ENCODE measurements around the gene ELP4.
"Not testable (repeated sequence)": the region's sequence is repeated elsewhere in the genome, so short reads cannot be mapped to it uniquely, and the experiment has no call there.

Gene ELP4

DNA sequence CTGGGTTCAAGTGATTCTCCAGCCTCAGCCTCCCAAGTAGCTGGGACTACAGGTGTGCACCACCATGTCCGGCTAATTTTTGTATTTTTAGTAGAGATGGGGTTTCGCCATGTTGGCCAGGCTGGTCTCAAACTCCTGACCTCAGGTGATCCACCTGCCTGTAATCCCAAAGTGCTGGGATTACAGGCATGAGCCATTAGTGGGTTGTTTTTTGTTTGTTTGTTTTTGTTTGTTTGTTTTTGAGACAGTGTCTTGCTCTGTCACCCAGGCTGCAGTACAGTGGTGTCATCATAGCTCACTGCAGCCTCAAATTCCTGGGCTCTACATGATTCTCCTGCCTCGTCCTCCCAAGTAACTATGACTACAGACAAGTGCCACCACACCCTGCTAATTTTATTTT lies 163.5 kb downstream of the ELP4 start:
- H3K4me1 ChIP-seq (ENCODE audit: control insufficient read depth, insufficient read depth, low read length); POLR2A ChIA-PET; H3K4me3 ChIP-seq (ENCODE audit: low read depth, low read length); H3K27ac ChIP-seq (ENCODE audit: extremely low read depth, low read depth, low read length); H3K9me3 ChIP-seq (ENCODE audit: control insufficient read depth, insufficient read depth, low read depth, low read length); H3K36me3 ChIP-seq (ENCODE audit: control insufficient read depth in 2 of 2, insufficient read depth in 1 of 2, low read length in 2 of 2): not testable (repeated sequence)
- CTCF ChIA-PET: interaction anchor here (0.7 kb wide), 1 partner anchor 9 kb away, joined by 3 read pairs; no protein-coding TSS in a partner anchor

DNA sequence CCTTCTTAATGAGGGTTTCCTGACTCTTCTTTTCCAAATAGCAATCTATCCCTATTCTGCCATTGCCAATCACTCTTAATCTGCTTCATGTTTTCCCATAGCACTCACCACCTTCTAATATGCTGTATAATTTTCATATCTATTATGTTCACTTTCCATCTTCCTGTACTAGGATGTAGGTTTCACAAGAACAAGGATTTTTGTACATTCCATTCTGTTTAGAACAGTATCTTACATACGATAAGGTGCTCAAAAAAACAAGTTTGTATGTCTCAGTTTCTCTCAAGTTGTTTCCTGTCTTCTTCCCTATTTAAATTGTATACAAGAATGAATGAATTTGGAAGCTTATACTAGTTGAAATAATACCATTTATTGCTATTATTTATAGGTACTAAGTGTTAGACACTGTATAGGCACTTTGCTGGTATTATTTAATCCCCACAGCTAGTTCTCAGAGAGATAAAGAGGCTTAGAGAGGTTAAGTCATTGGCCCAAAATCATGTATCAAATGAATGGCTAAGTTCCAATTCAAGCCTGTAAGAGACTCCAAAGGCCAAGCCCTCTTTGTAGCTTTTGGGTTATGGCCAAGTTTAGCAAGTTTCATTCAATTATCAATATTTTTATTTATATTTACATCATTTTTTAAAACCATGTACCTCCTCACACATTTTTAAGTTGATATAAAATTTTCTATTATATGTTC lies 166.9 kb downstream of the ELP4 start:
- TF ChIP-seq CTCF (tag by site-specific recombination; IDR thresholded peaks at IDR 0.05) (no peak), ZFP37 (tag by site-specific recombination; IDR thresholded peaks at IDR 0.05) (no peak), ZNF416 (tag by site-specific recombination; IDR thresholded peaks at IDR 0.05) (no peak), ZSCAN30 (tag by site-specific recombination; IDR thresholded peaks at IDR 0.05) (no peak), ZNF571 (tag by site-specific recombination; IDR thresholded peaks at IDR 0.05) (no peak), ZNF555 (tag by site-specific recombination; conservative IDR thresholded peaks at IDR 0.05) (no peak), ZNF155 (tag by site-specific recombination; IDR thresholded peaks at IDR 0.05) (no peak), ZNF776 (tag by site-specific recombination; IDR thresholded peaks at IDR 0.05; ENCODE audit: borderline replicate concordance) (no peak), ZNF341 (tag by site-specific recombination; IDR thresholded peaks at IDR 0.05; ENCODE audit: low read depth) (no peak), KLF1 (tag by site-specific recombination; IDR thresholded peaks at IDR 0.05) (no peak), ZNF221 (tag by site-specific recombination; IDR thresholded peaks at IDR 0.05; ENCODE audit: borderline replicate concordance) (no peak), SCRT1 (tag by site-specific recombination; IDR thresholded peaks at IDR 0.05; ENCODE audit: borderline replicate concordance) (no peak), ZNF121 (tag by site-specific recombination; IDR thresholded peaks at IDR 0.05) (no peak), KLF9 (tag by site-specific recombination; IDR thresholded peaks at IDR 0.05; ENCODE audit: low read depth) (no peak)
- TF ChIP-seq, protein P1, sequence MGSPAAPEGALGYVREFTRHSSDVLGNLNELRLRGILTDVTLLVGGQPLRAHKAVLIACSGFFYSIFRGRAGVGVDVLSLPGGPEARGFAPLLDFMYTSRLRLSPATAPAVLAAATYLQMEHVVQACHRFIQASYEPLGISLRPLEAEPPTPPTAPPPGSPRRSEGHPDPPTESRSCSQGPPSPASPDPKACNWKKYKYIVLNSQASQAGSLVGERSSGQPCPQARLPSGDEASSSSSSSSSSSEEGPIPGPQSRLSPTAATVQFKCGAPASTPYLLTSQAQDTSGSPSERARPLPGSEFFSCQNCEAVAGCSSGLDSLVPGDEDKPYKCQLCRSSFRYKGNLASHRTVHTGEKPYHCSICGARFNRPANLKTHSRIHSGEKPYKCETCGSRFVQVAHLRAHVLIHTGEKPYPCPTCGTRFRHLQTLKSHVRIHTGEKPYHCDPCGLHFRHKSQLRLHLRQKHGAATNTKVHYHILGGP (tag by site-specific recombination; IDR thresholded peaks at IDR 0.05): no peak
- ChIA-PET POLR2A (no interaction called here), CTCF (interaction anchor here (1.0 to 1.4 kb wide), 2 partner anchors 14 to 35 kb away, joined by 3 to 4 read pairs; no protein-coding TSS in a partner anchor)
- no peak overlapping the region for H3K4me3 ChIP-seq (ENCODE audit: low read depth, low read length)
- no peaks in the 10 kb centered on the region for H3K4me1 ChIP-seq (ENCODE audit: control insufficient read depth, insufficient read depth, low read length)
- H3K27ac ChIP-seq (ENCODE audit: extremely low read depth, low read depth, low read length): no peak overlapping the region
- H3K9me3 ChIP-seq (ENCODE audit: control insufficient read depth, insufficient read depth, low read depth, low read length): no peaks in the 10 kb centered on the region
- no peaks in the 10 kb centered on the region for H3K36me3 ChIP-seq (ENCODE audit: control insufficient read depth in 2 of 2, insufficient read depth in 1 of 2, low read length in 2 of 2)

GRCh38 chr11:31680770-31681169 lies 171.2 kb downstream of the ELP4 start:
- no peaks in the 10 kb centered on the region for H3K9me3 ChIP-seq (ENCODE audit: control insufficient read depth, insufficient read depth, low read depth, low read length)
- ChIA-PET POLR2A (no interaction called here), CTCF (no interaction called here)
- H3K27ac ChIP-seq (ENCODE audit: extremely low read depth, low read depth, low read length): no peak overlapping the region
- H3K36me3 ChIP-seq (ENCODE audit: control insufficient read depth in 2 of 2, insufficient read depth in 1 of 2, low read length in 2 of 2): no peaks in the 10 kb centered on the region
- H3K4me1 ChIP-seq (ENCODE audit: control insufficient read depth, insufficient read depth, low read length): no peaks in the 10 kb centered on the region
- no peak overlapping the region for H3K4me3 ChIP-seq (ENCODE audit: low read depth, low read length)
- TF ChIP-seq ZNF426 (tag by site-specific recombination; IDR thresholded peaks at IDR 0.05) (no peak), ZNF239 (tag by site-specific recombination; IDR thresholded peaks at IDR 0.05) (no peak), OVOL3 (tag by site-specific recombination; IDR thresholded peaks at IDR 0.05) (no peak), IKZF3 (tag by site-specific recombination; IDR thresholded peaks at IDR 0.05) (no peak), ZNF350 (tag by site-specific recombination; IDR thresholded peaks at IDR 0.05) (no peak), GLI4 (tag by site-specific recombination; IDR thresholded peaks at IDR 0.05) (no peak), KLF16 (tag by site-specific recombination; IDR thresholded peaks at IDR 0.05) (no peak)
- TF ChIP-seq, protein P2, sequence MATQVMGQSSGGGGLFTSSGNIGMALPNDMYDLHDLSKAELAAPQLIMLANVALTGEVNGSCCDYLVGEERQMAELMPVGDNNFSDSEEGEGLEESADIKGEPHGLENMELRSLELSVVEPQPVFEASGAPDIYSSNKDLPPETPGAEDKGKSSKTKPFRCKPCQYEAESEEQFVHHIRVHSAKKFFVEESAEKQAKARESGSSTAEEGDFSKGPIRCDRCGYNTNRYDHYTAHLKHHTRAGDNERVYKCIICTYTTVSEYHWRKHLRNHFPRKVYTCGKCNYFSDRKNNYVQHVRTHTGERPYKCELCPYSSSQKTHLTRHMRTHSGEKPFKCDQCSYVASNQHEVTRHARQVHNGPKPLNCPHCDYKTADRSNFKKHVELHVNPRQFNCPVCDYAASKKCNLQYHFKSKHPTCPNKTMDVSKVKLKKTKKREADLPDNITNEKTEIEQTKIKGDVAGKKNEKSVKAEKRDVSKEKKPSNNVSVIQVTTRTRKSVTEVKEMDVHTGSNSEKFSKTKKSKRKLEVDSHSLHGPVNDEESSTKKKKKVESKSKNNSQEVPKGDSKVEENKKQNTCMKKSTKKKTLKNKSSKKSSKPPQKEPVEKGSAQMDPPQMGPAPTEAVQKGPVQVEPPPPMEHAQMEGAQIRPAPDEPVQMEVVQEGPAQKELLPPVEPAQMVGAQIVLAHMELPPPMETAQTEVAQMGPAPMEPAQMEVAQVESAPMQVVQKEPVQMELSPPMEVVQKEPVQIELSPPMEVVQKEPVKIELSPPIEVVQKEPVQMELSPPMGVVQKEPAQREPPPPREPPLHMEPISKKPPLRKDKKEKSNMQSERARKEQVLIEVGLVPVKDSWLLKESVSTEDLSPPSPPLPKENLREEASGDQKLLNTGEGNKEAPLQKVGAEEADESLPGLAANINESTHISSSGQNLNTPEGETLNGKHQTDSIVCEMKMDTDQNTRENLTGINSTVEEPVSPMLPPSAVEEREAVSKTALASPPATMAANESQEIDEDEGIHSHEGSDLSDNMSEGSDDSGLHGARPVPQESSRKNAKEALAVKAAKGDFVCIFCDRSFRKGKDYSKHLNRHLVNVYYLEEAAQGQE (tag by site-specific recombination; IDR thresholded peaks at IDR 0.05): no peak
- TF ChIP-seq, protein P3, sequence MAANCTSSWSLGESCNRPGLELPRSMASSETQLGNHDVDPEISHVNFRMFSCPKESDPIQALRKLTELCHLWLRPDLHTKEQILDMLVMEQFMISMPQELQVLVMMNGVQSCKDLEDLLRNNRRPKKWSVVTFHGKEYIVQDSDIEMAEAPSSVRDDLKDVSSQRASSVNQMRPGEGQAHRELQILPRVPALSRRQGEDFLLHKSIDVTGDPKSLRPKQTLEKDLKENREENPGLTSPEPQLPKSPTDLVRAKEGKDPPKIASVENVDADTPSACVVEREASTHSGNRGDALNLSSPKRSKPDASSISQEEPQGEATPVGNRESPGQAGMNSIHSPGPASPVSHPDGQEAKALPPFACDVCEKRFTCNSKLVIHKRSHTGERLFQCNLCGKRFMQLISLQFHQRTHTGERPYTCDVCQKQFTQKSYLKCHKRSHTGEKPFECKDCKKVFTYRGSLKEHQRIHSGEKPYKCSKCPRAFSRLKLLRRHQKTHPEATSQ (tag by site-specific recombination; IDR thresholded peaks at IDR 0.05): no peak

Data from HEK293 (cell line).